ENCODE measurements around the gene C1orf216. TPM values are rescaled to one million over a fixed set of nuclear protein-coding genes. Genes with fewer than 3 reads are reported as not detected.
A peak's percentile ranks its signal among the peaks of the same experiment; 100 is the strongest.

Gene C1orf216
- total RNA-seq, 4 donors from 2014 or later, result 9.6 to 28.8 (median 15.5) TPM

DNA sequence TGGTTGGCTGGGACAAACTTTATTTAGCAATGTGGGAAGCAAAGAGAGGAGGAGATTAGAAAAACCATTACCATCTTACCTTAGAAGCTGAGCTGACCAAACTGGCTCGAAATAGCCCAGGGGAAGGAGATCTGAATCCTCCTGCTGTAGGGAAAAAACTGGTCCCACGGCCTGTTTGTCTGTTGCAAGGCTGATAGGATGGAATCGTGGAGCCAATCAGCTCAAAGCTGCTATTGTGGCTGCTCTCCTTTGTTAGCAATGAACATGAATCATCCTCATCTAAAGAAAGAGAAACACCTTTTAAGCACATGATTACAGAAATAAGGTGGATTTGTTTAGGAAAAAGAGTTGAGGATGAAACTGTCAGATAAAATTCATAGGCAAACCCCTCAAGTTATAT, 29.6 kb upstream of the C1orf216 start:
- no peak for DNase-seq (ENCODE audit: low spot score)
- ATAC-seq (ENCODE audit: low FRiP score), result no peak

DNA sequence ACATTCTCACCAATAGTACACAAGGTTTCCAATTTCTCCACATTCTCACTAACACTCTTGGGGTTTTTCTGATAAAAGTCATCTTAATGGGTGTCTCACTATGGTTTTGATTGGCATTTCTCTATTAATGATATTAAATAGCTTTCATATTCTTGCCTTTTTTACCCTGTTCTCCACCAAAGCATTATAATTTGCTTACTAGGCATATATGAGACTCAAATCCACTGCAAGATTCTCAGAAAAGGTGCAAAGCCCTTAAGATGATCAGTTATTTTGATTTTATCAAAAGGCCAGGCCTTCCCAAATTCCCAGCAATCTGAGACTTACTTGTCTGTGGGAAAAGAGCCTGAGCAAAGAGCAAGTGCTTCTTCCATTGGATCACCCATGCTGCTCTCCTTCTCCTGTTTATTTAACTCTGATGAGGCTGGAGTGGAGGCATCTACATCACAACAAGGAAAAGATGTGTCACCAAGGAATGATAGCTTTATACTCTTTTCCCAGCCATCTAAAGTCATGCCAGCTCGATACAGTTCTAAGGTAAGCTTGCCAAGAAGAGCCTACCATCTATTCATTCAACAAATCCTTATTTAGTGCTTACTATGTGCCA, 26.5 kb upstream of the C1orf216 start:
- TF ChIP-seq, protein P1, sequence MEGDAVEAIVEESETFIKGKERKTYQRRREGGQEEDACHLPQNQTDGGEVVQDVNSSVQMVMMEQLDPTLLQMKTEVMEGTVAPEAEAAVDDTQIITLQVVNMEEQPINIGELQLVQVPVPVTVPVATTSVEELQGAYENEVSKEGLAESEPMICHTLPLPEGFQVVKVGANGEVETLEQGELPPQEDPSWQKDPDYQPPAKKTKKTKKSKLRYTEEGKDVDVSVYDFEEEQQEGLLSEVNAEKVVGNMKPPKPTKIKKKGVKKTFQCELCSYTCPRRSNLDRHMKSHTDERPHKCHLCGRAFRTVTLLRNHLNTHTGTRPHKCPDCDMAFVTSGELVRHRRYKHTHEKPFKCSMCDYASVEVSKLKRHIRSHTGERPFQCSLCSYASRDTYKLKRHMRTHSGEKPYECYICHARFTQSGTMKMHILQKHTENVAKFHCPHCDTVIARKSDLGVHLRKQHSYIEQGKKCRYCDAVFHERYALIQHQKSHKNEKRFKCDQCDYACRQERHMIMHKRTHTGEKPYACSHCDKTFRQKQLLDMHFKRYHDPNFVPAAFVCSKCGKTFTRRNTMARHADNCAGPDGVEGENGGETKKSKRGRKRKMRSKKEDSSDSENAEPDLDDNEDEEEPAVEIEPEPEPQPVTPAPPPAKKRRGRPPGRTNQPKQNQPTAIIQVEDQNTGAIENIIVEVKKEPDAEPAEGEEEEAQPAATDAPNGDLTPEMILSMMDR (IDR thresholded peaks at IDR 0.05), result no peak
- ATAC-seq (ENCODE audit: low FRiP score) (no peak), DNase-seq (ENCODE audit: low spot score) (no peak)

More for the DNA sequence above, 29.6 kb upstream of the C1orf216 start:
- TF ChIP-seq, protein P1 (IDR thresholded peaks at IDR 0.05), result no peak

DNA sequence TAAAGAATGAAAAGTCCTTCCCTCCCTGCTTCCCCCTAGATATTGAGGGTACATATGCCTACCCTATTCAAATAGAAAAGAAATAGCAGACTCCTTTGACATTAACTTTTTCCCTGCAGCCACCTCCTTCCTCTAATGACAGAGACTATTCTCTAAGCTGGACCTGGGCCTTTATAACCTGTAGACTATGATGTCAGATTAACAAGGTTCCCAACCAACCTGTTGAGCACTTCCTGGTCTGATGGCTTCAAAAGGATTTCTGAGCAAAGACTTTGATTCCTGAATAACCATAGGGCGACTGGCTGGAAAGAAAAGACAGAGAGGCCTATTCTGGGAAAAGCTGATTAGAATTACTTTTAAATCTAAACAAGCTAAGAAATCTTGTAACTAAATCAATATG, 18.4 kb upstream of the C1orf216 start:
- TF ChIP-seq, protein P1 (IDR thresholded peaks at IDR 0.05), result no peak
- no peak for DNase-seq (ENCODE audit: low spot score)
- ATAC-seq (ENCODE audit: low FRiP score), result no peak

DNA sequence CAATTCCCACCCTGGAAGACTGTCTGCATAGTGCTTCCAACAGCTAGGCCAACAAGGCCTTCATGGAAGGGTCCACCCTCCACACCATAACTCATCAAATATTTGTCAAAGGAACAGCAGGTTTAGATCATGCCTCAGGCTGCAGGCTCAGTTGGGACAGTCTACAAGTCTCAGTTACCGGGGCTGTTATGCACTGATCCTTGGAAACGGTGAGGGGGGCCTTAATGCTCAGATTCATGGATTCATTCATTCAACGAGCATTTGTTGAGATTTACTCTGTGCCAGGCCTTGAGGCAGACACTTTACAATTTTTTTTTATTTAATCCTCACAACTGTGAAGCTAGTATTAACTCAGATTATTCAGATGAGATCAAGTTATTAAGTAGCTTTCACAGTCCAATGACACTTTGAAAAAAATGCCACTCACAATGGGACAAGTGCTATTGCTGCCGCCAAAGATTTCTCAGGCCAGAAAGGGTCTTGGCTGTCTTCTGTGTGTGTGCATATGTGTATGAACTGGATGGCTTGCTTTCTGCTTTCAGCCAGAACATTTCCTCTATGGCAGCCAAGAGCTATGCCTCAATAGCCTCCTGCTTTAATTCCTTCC, 8.9 kb upstream of the C1orf216 start:
- no peak for ATAC-seq (ENCODE audit: low FRiP score)

DNA sequence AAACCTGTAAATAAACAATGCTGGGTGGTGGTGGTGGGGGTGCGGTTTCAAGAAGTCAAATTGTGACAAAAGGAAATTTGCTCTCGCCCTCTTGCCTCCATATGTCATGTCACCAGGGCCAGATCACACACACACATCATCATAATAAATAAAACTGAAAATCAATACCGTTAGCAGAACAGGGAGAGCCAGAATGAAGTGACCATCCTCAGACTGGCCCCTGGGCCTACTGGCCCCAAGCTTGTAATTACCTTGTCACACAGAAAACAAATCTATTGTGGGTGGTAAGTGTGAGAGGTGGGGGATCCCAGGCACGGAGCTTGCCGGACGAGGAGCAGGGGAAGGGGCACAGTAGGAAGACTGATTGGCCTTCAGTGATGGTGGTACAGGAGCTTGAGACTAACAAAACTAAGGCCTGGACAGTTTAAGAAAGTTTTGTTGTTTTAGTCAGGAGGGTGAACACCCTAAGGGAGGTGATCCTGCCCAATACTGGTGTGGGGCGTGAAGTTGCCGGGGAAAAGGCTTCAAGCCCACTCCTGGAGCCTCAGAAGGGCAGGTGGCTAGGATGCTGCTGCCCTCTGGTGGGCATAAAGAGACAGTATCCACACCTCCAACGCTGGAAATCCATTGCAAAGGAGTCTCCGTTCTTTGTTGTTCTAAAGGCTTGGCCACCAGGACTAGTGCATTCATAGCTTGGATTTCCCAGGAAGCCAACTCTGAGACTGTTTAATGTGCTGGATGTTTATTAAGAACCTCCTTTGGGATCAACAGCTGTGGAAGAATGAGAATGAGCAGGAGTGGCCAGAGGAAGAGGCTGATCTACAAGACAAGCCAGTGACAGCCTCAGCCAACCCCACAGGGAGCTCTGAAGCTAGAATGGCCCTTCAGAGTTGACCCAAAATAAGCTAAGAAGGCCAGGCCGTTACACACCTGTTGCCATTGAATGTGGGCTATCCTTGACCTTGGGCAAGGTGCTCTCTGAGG, 8.1 kb upstream of the C1orf216 start:
- DNase-seq (ENCODE audit: low spot score), result no peak
- TF ChIP-seq, protein P1 (IDR thresholded peaks at IDR 0.05), result peak in 1 of 3 donors; percentile 43
- peak; percentile 88 for ATAC-seq (ENCODE audit: low FRiP score)

More for the DNA sequence above, 8.9 kb upstream of the C1orf216 start:
- TF ChIP-seq, protein P1 (IDR thresholded peaks at IDR 0.05), result no peak
- no peak for DNase-seq (ENCODE audit: low spot score)

DNA sequence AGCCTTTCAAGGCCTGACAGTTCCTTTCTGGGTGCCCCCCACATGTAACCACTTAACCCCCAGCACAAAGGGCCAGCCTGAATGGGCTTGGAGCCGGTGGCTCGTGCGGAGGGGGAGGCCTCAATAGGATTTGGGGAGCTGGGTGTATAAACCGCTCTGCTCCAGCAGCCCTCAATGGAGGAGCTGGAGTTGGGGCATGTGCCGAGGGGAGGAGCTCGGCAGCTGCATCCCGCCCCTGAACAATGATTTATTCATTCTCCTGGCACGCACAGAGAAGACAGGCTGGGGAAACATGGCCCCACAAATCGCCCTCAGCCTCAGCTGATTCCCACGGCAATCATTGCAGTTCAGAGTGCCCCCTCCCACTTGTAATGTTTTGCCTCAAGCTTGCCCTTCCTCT, 6.9 kb upstream of the C1orf216 start:
- TF ChIP-seq, protein P1 (IDR thresholded peaks at IDR 0.05), result no peak
- DNase-seq (ENCODE audit: low spot score), result no peak
- no peak for ATAC-seq (ENCODE audit: low FRiP score)
